ENCODE results near the gene AADACL4.
"Not testable (repeated sequence)": the region's sequence is repeated elsewhere in the genome, so short reads cannot be mapped to it uniquely, and the experiment has no call there.

The AADACL4 gene

DNA sequence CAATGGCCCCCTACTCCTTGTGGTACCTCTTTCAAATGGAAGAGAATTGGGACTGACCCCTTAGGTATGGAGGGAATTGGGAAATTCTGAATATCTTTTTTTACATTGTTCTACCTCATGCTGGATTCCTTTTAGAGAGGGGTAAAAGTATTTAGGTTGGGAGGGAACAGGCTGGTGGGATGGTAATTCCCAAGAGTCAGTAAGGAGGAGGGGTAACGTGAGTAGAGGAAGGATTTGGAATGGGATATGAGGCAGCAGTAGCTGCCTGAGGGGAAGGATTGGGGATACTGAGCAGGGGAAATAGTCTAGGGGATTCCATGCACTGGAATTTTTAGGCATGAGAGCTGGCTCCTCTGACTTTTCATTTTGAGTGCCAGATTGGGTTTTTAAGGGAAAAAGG is 68.2 kb downstream of the AADACL4 start:
- Histone ChIP-seq H3K4me3 (ENCODE audit: low read depth, low read length) (no peak overlapping the region), H3K4me1 (ENCODE audit: control insufficient read depth, insufficient read depth, low read length) (no peaks in the 10 kb centered on the region), H3K36me3 (ENCODE audit: control insufficient read depth in 2 of 2, insufficient read depth in 1 of 2, low read length in 2 of 2) (no peaks in the 10 kb centered on the region), H3K27ac (ENCODE audit: extremely low read depth, low read depth, low read length) (no peak overlapping the region), H3K9me3 (ENCODE audit: control insufficient read depth, insufficient read depth, low read depth, low read length) (no peaks in the 10 kb centered on the region)
- no peak for TF ChIP-seq ZNF2 (tag by site-specific recombination; IDR thresholded peaks at IDR 0.05)
- TF ChIP-seq BCL11B (tag by site-specific recombination; IDR thresholded peaks at IDR 0.05; ENCODE audit: low read depth), result no peak
- TF ChIP-seq ZNF121 (tag by site-specific recombination; IDR thresholded peaks at IDR 0.05), result no peak
- TF ChIP-seq ZNF23 (tag by site-specific recombination; IDR thresholded peaks at IDR 0.05; ENCODE audit: borderline replicate concordance), result no peak
- TF ChIP-seq ATF2 (tag by site-specific recombination; IDR thresholded peaks at IDR 0.05; ENCODE audit: low read depth), result no peak
- no peak for TF ChIP-seq ZNF548 (tag by site-specific recombination; IDR thresholded peaks at IDR 0.05)
- no peak for TF ChIP-seq ZNF596 (tag by site-specific recombination; IDR thresholded peaks at IDR 0.05)
- CTCF ChIA-PET, result no interaction called here
- POLR2A ChIA-PET, result no interaction called here

GRCh38 chr1:12712929-12713328 is 69.0 kb downstream of the AADACL4 start:
- ChIA-PET POLR2A (no interaction called here), CTCF (no interaction called here)
- Histone ChIP-seq H3K4me1 (ENCODE audit: control insufficient read depth, insufficient read depth, low read length) (no peaks in the 10 kb centered on the region), H3K9me3 (ENCODE audit: control insufficient read depth, insufficient read depth, low read depth, low read length) (no peaks in the 10 kb centered on the region), H3K4me3 (ENCODE audit: low read depth, low read length) (no peak overlapping the region), H3K27ac (ENCODE audit: extremely low read depth, low read depth, low read length) (no peak overlapping the region), H3K36me3 (ENCODE audit: control insufficient read depth in 2 of 2, insufficient read depth in 1 of 2, low read length in 2 of 2) (no peaks in the 10 kb centered on the region)
- TF ChIP-seq, protein P1, sequence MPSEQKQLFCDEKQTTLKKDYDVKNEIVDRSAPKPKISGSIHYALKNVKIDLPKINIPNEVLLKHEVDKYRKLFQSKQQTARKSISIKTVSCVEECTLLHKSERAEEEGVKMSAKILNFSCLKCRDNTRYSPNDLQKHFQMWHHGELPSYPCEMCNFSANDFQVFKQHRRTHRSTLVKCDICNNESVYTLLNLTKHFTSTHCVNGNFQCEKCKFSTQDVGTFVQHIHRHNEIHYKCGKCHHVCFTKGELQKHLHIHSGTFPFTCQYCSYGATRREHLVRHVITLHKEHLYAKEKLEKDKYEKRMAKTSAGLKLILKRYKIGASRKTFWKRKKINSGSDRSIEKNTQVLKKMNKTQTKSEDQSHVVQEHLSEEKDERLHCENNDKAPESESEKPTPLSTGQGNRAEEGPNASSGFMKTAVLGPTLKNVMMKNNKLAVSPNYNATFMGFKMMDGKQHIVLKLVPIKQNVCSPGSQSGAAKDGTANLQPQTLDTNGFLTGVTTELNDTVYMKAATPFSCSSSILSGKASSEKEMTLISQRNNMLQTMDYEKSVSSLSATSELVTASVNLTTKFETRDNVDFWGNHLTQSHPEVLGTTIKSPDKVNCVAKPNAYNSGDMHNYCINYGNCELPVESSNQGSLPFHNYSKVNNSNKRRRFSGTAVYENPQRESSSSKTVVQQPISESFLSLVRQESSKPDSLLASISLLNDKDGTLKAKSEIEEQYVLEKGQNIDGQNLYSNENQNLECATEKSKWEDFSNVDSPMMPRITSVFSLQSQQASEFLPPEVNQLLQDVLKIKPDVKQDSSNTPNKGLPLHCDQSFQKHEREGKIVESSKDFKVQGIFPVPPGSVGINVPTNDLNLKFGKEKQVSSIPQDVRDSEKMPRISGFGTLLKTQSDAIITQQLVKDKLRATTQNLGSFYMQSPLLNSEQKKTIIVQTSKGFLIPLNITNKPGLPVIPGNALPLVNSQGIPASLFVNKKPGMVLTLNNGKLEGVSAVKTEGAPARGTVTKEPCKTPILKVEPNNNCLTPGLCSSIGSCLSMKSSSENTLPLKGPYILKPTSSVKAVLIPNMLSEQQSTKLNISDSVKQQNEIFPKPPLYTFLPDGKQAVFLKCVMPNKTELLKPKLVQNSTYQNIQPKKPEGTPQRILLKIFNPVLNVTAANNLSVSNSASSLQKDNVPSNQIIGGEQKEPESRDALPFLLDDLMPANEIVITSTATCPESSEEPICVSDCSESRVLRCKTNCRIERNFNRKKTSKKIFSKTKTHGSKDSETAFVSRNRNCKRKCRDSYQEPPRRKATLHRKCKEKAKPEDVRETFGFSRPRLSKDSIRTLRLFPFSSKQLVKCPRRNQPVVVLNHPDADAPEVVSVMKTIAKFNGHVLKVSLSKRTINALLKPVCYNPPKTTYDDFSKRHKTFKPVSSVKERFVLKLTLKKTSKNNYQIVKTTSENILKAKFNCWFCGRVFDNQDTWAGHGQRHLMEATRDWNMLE (tag by site-specific recombination; conservative IDR thresholded peaks at IDR 0.05; ENCODE audit: low read depth), result no peak
- TF ChIP-seq ZNF169 (tag by site-specific recombination; IDR thresholded peaks at IDR 0.05) (no peak), ZNF670 (tag by site-specific recombination; IDR thresholded peaks at IDR 0.05; ENCODE audit: low read depth) (no peak), ZNF354C (tag by site-specific recombination; IDR thresholded peaks at IDR 0.05; ENCODE audit: borderline replicate concordance, low read depth) (no peak), ZNF223 (tag by site-specific recombination; IDR thresholded peaks at IDR 0.05) (no peak), ZNF19 (tag by site-specific recombination; IDR thresholded peaks at IDR 0.05; ENCODE audit: low read depth) (no peak), ZNF2 (tag by site-specific recombination; IDR thresholded peaks at IDR 0.05) (no peak), ZNF121 (tag by site-specific recombination; IDR thresholded peaks at IDR 0.05) (no peak), ZNF501 (tag by site-specific recombination; IDR thresholded peaks at IDR 0.05) (no peak), ZNF16 (tag by site-specific recombination; IDR thresholded peaks at IDR 0.05; ENCODE audit: low read depth) (no peak)

DNA sequence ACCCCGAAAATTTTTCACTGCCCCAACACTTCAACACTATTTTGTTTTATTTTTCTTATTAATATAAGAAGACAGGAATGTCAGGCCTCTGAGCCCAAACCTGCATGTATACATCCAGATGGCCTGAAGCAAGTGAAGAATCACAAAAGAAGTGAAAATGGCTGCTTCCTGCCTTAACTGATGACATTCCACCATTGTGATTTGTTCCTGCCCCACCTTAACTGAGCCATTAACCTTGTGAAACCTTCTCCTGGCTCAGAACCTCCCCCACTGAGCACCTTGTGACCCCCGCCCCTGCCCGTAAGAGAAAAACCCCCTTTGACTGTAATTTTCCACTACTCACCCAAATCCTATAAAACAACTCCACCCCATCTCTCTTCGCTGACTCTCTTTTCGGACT is 69.8 kb downstream of the AADACL4 start:
- POLR2A ChIA-PET; H3K4me1 ChIP-seq (ENCODE audit: control insufficient read depth, insufficient read depth, low read length); CTCF ChIA-PET; H3K36me3 ChIP-seq (ENCODE audit: control insufficient read depth in 2 of 2, insufficient read depth in 1 of 2, low read length in 2 of 2); H3K9me3 ChIP-seq (ENCODE audit: control insufficient read depth, insufficient read depth, low read depth, low read length); H3K27ac ChIP-seq (ENCODE audit: extremely low read depth, low read depth, low read length); H3K4me3 ChIP-seq (ENCODE audit: low read depth, low read length): not testable (repeated sequence)
